SK-N-SH treated with all-trans-retinoic acid at 6 μM for 48 hours (cell line): ENCODE measurements around the gene SOWAHB.

Source experiments
- ATAC-seq: fragments of 200-7000 bp; cut with Tn5 transposase; 3 replicates; pipeline ENCODE4 v1.9.1; 2020; ENCODE audit warnings: mild to moderate bottlenecking, moderate library complexity
- ARNTL ChIP-seq: fragments of 450-650 bp; formaldehyde crosslinking; IDR thresholded peaks from 2 replicates; pipeline ENCODE4 v1.5.0; 2020; ENCODE audit warnings: low read depth, mild to moderate bottlenecking, moderate library complexity, borderline replicate concordance
- BACH2 ChIP-seq: fragments of 250-450 bp; sonication (Bioruptor Pico); IDR thresholded peaks from 2 replicates; pipeline ENCODE4 v1.9.0; 2021; ENCODE audit warnings: mild to moderate bottlenecking, borderline replicate concordance
- CREB5 ChIP-seq: fragments of 250-450 bp; sonication (Bioruptor Pico); IDR thresholded peaks from 2 replicates; pipeline ENCODE4 v1.5.1; 2020; ENCODE audit warnings: low read depth, mild to moderate bottlenecking, moderate library complexity
- CSDC2 ChIP-seq: fragments of 250-450 bp; sonication (Bioruptor Pico); IDR thresholded peaks from 2 replicates; pipeline ENCODE4 v1.5.0; 2020; ENCODE audit warnings: mild to moderate bottlenecking, moderate library complexity
- CSRNP3 ChIP-seq: fragments of 250-450 bp; sonication (Bioruptor Pico); IDR thresholded peaks from 2 replicates; pipeline ENCODE4 v1.5.1; 2021; ENCODE audit warnings: mild to moderate bottlenecking, moderate library complexity
- ESRRG ChIP-seq: fragments of 250-450 bp; sonication (Bioruptor Pico); IDR thresholded peaks from 2 replicates; pipeline ENCODE4 v1.6.1; 2021; ENCODE audit warnings: mild to moderate bottlenecking
- GLIS3 ChIP-seq: fragments of 250-450 bp; sonication (Bioruptor Pico); IDR thresholded peaks from 2 replicates; pipeline ENCODE4 v1.5.0; 2020; ENCODE audit warnings: mild to moderate bottlenecking, moderate library complexity
- PPARA ChIP-seq: fragments of 250-450 bp; sonication (Bioruptor Pico); IDR thresholded peaks from 2 replicates; pipeline ENCODE4 v1.5.0; 2020; ENCODE audit warnings: mild to moderate bottlenecking, borderline replicate concordance
- RARB ChIP-seq: fragments of 250-450 bp; sonication (Bioruptor Pico); IDR thresholded peaks from 2 replicates; pipeline ENCODE4 v1.8.0; 2021; ENCODE audit warnings: mild to moderate bottlenecking, moderate library complexity
- SNAI2 ChIP-seq: fragments of 250-450 bp; sonication (Bioruptor Pico); IDR thresholded peaks from 2 replicates; pipeline ENCODE4 v1.5.0; 2020; ENCODE audit warnings: mild to moderate bottlenecking, moderate library complexity
- TCF4 ChIP-seq: fragments of 250-450 bp; sonication (Bioruptor Pico); IDR thresholded peaks from 2 replicates; pipeline ENCODE4 v1.8.0; 2021; ENCODE audit warnings: mild to moderate bottlenecking, moderate library complexity, borderline replicate concordance
- TOX ChIP-seq: fragments of 250-450 bp; sonication (Bioruptor Pico); IDR thresholded peaks from 2 replicates; pipeline ENCODE4 v1.8.0; 2021; ENCODE audit warnings: mild to moderate bottlenecking, moderate library complexity, borderline replicate concordance
- TSHZ2 ChIP-seq: fragments of 250-450 bp; sonication (Bioruptor Pico); IDR thresholded peaks from 2 replicates; pipeline ENCODE4 v1.5.0; 2020; ENCODE audit warnings: mild to moderate bottlenecking, moderate library complexity
- ZC3H10 ChIP-seq: fragments of 250-450 bp; sonication (Bioruptor Pico); IDR thresholded peaks from 2 replicates; pipeline ENCODE4 v1.5.1; 2021; ENCODE audit warnings: mild to moderate bottlenecking, moderate library complexity
- ZFP3 ChIP-seq: fragments of 250-450 bp; sonication (Bioruptor Pico); IDR thresholded peaks from 2 replicates; pipeline ENCODE4 v1.5.0; 2020; ENCODE audit warnings: mild to moderate bottlenecking, moderate library complexity
- ZNF565 ChIP-seq: fragments of 450-650 bp; formaldehyde crosslinking; conservative IDR thresholded peaks from 2 replicates; pipeline ENCODE4 v1.5.0; 2020; ENCODE audit warnings: low read depth, mild to moderate bottlenecking, moderate library complexity
- ZNF70 ChIP-seq: fragments of 450-650 bp; formaldehyde crosslinking; IDR thresholded peaks from 2 replicates; pipeline ENCODE4 v1.5.0; 2020; ENCODE audit warnings: mild to moderate bottlenecking, moderate library complexity
- ZNF8 ChIP-seq: fragments of 450-650 bp; formaldehyde crosslinking; IDR thresholded peaks from 2 replicates; pipeline ENCODE4 v1.5.0; 2020; ENCODE audit warnings: mild to moderate bottlenecking, moderate library complexity

SOWAHB gene

GRCh38 chr4:76930685-76931084, 32.7 kb upstream of the SOWAHB start:
- no peak for ATAC-seq
- TF ChIP-seq TSHZ2 (CRISPR knock-in tag) (no peak), TCF4 (CRISPR knock-in tag) (no peak), ZNF8 (CRISPR knock-in tag) (no peak), ZNF565 (CRISPR knock-in tag) (no peak), ZC3H10 (CRISPR knock-in tag) (no peak)

- ATAC-seq, result no peak
- no peak for TF ChIP-seq TSHZ2 (CRISPR knock-in tag)
- TF ChIP-seq PPARA (CRISPR knock-in tag), result no peak
- TF ChIP-seq CREB5 (CRISPR knock-in tag), result no peak
- TF ChIP-seq TCF4 (CRISPR knock-in tag), result no peak
- no peak for TF ChIP-seq ARNTL (CRISPR knock-in tag)
- TF ChIP-seq GLIS3 (CRISPR knock-in tag), result no peak
Measured at GRCh38 chr4:76926841-76927240, 28.9 kb upstream of the SOWAHB start.

GRCh38 chr4:76923619-76924357, 25.8 kb upstream of the SOWAHB start:
- no peak for ATAC-seq
- TF ChIP-seq SNAI2 (CRISPR knock-in tag), result no peak
- no peak for TF ChIP-seq ZNF8 (CRISPR knock-in tag)
- no peak for TF ChIP-seq ZC3H10 (CRISPR knock-in tag)
- no peak for TF ChIP-seq ESRRG (CRISPR knock-in tag)
- TF ChIP-seq ZFP3 (CRISPR knock-in tag), result no peak
- TF ChIP-seq RARB (CRISPR knock-in tag), result no peak
- no peak for TF ChIP-seq BACH2 (CRISPR knock-in tag)
- no peak for TF ChIP-seq TCF4 (CRISPR knock-in tag)
- no peak for TF ChIP-seq ZNF565 (CRISPR knock-in tag)
- TF ChIP-seq ZNF70, result no peak
- no peak for TF ChIP-seq ARNTL (CRISPR knock-in tag)
- no peak for TF ChIP-seq TOX (CRISPR knock-in tag)
- TF ChIP-seq CSRNP3 (CRISPR knock-in tag), result no peak
- no peak for TF ChIP-seq CSDC2 (CRISPR knock-in tag)
- no peak for TF ChIP-seq TSHZ2 (CRISPR knock-in tag)
